OCI-LY1 (cell line): Measurements from ENCODE around the gene RPS13.
"Not testable (repeated sequence)": the region's sequence is repeated elsewhere in the genome, so short reads cannot be mapped to it uniquely, and the experiment has no call there.

Source experiments
- H2AFZ ChIP-seq: fragments of 200-600 bp; sonication (generic), shearing (Covaris generic); 2 replicates; pipeline ENCODE4 v1.6.0; 2014; ENCODE audit warnings: antibody characterized with exemption, mild to moderate bottlenecking, low read length
- H3F3A ChIP-seq: fragments of 200-600 bp; sonication (generic), shearing (Covaris generic); 2 replicates; pipeline ENCODE4 v1.6.0; 2014; ENCODE audit warnings: mild to moderate bottlenecking, antibody characterized with exemption, low read length, moderate library complexity; ENCODE audit not compliant: insufficient read depth
- H3K27ac ChIP-seq: fragments of 200-600 bp; sonication (generic); 2 replicates; pipeline ENCODE4 v1.5.1; 2014; ENCODE audit warnings: low read length, mixed run types, mild to moderate bottlenecking, low read depth; ENCODE audit not compliant: poor library complexity, severe bottlenecking
- H3K27me3 ChIP-seq: fragments of 200-600 bp; sonication (generic); 2 replicates; pipeline ENCODE4 v1.6.0; 2014; ENCODE audit warnings: antibody characterized with exemption, mild to moderate bottlenecking, low read length, moderate library complexity; ENCODE audit not compliant: insufficient read depth
- H3K36me3 ChIP-seq: fragments of 200-600 bp; sonication (generic); 2 replicates; pipeline ENCODE4 v1.6.1; 2014; ENCODE audit warnings: mild to moderate bottlenecking, antibody characterized with exemption, low read length, moderate library complexity, mixed read lengths; ENCODE audit not compliant: insufficient read depth
- H3K4me1 ChIP-seq: fragments of 200-600 bp; sonication (generic); 2 replicates; pipeline ENCODE4 v1.5.1; 2014; ENCODE audit warnings: mild to moderate bottlenecking, low read length, moderate library complexity; ENCODE audit not compliant: insufficient read depth, severe bottlenecking
- H3K4me2 ChIP-seq: fragments of 200-600 bp; sonication (generic), shearing (Covaris generic); 2 replicates; pipeline ENCODE4 v1.6.1; 2014; ENCODE audit warnings: low read length
- H3K4me3 ChIP-seq: fragments of 200-600 bp; sonication (generic); 2 replicates; pipeline ENCODE4 v1.5.1; 2014; ENCODE audit warnings: low read length, low read depth, mild to moderate bottlenecking, mixed read lengths; ENCODE audit not compliant: poor library complexity, severe bottlenecking
- H3K79me2 ChIP-seq: fragments of 200-600 bp; shearing (Covaris generic); 2 replicates; pipeline ENCODE4 v1.6.1; 2016; ENCODE audit warnings: mixed run types, low read length, mixed read lengths; ENCODE audit not compliant: insufficient read depth
- H3K9ac ChIP-seq: fragments of 200-600 bp; sonication (generic), shearing (Covaris generic); 2 replicates; pipeline ENCODE4 v1.6.1; 2014; ENCODE audit warnings: mild to moderate bottlenecking, low read length, mixed read lengths
- H3K9me2 ChIP-seq: fragments of 200-600 bp; sonication (generic), shearing (Covaris generic); 2 replicates; pipeline ENCODE4 v1.6.1; 2014; ENCODE audit warnings: low read depth, mild to moderate bottlenecking, low read length, mixed read lengths
- H3K9me3 ChIP-seq: fragments of 200-600 bp; shearing (Covaris generic); 2 replicates; pipeline ENCODE4 v1.6.1; 2014; ENCODE audit warnings: low read length, mixed read lengths
- H4K20me1 ChIP-seq: fragments of 200-600 bp; sonication (generic), shearing (Covaris generic); 2 replicates; pipeline ENCODE4 v1.6.0; 2016; ENCODE audit warnings: mild to moderate bottlenecking, low read length; ENCODE audit not compliant: insufficient read depth
- CTCF ChIP-seq: fragments of 200-600 bp; sonication (generic), shearing (Covaris generic); IDR thresholded peaks from 2 replicates; pipeline ENCODE4 v1.5.1; 2017; ENCODE audit warnings: mild to moderate bottlenecking, antibody characterized with exemption, low read length, moderate library complexity, mixed read lengths
- EZH2 ChIP-seq: fragments of 200-600 bp; sonication (generic), shearing (Covaris generic); IDR thresholded peaks from 2 replicates; pipeline ENCODE4 v1.8.0; 2017; ENCODE audit warnings: borderline replicate concordance, mixed run types, mild to moderate bottlenecking, antibody characterized with exemption, low read length, moderate library complexity, mixed read lengths

The RPS13 gene

GRCh38 chr11:17046690-17047089 is 30.8 kb downstream of the RPS13 start:
- no peak for TF ChIP-seq EZH2
- TF ChIP-seq CTCF, result no peak

GRCh38 chr11:17036666-17037658 is 40.5 kb downstream of the RPS13 start:
- H3K9ac ChIP-seq, result no peak overlapping the region
- no peak overlapping the region for H2AFZ ChIP-seq
- peak; percentile 41; the same call in 1 of the 2 replicates for TF ChIP-seq CTCF
- no peak for TF ChIP-seq EZH2

More at GRCh38 chr11:17046690-17047089, 30.8 kb downstream of the RPS13 start:
- no peaks in the 10 kb centered on the region for H3K79me2 ChIP-seq
- H3K4me3 ChIP-seq, result no peak overlapping the region
- H3K9me2 ChIP-seq, result no peaks in the 10 kb centered on the region
- H3K9ac ChIP-seq, result no peak overlapping the region
- no peaks in the 10 kb centered on the region for H3K4me1 ChIP-seq
- no peaks in the 10 kb centered on the region for H3K36me3 ChIP-seq
- H3F3A ChIP-seq, result no peaks in the 10 kb centered on the region
- no peak overlapping the region for H3K4me2 ChIP-seq
- no peaks in the 10 kb centered on the region for H3K27me3 ChIP-seq
- no peaks in the 10 kb centered on the region for H4K20me1 ChIP-seq
- no peak overlapping the region for H2AFZ ChIP-seq
- no peak overlapping the region for H3K27ac ChIP-seq
- no peaks in the 10 kb centered on the region for H3K9me3 ChIP-seq

GRCh38 chr11:17034027-17034426 is 43.4 kb downstream of the RPS13 start:
- not testable (repeated sequence) for H3K9me2 ChIP-seq, H2AFZ ChIP-seq, H3K9me3 ChIP-seq, H3K36me3 ChIP-seq, H3K4me2 ChIP-seq, H4K20me1 ChIP-seq, H3K4me3 ChIP-seq, H3F3A ChIP-seq, H3K79me2 ChIP-seq, H3K27me3 ChIP-seq, H3K9ac ChIP-seq, H3K27ac ChIP-seq, H3K4me1 ChIP-seq

More at GRCh38 chr11:17036666-17037658, 40.5 kb downstream of the RPS13 start:
- Histone ChIP-seq H3K4me1 (no peaks in the 10 kb centered on the region), H4K20me1 (no peaks in the 10 kb centered on the region), H3K4me2 (no peak overlapping the region), H3K36me3 (no peaks in the 10 kb centered on the region), H3K4me3 (no peak overlapping the region), H3K9me3 (no peaks in the 10 kb centered on the region), H3K79me2 (no peaks in the 10 kb centered on the region), H3F3A (no peaks in the 10 kb centered on the region), H3K27ac (no peak overlapping the region), H3K9me2 (no peaks in the 10 kb centered on the region), H3K27me3 (no peaks in the 10 kb centered on the region)
